Liver (tissue), 3 donors: Measurements from ENCODE around the gene FSCN2.
A peak's percentile ranks its signal among the peaks of the same experiment; 100 is the strongest.

Experiments used
- CTCF ChIP-seq: fragments of 150-350 bp; IDR thresholded peaks from 2 replicates; pipeline ENCODE4 v1.5.1; 2017; ENCODE audit warnings: improper control_type of control experiment, low read depth, low read length; ENCODE audit not compliant: missing input control
- EGR1 ChIP-seq, 2 donors: IDR thresholded peaks; 2 replicates each; pipeline ENCODE4 v1.6.1; 2016 to 2018; ENCODE audit warnings: antibody characterized with exemption in 2 of 2, low read depth in 2 of 2
- FOXA1 ChIP-seq: IDR thresholded peaks from 2 replicates; pipeline ENCODE4 v1.6.1; 2016; ENCODE audit warnings: antibody characterized with exemption
- GABPA ChIP-seq, 2 donors: IDR thresholded peaks in 1 of 2; conservative IDR thresholded peaks in 1 of 2; 2 replicates each; pipeline ENCODE4 v1.6.1; 2016; ENCODE audit warnings: antibody characterized with exemption in 2 of 2, mild to moderate bottlenecking in 1 of 2, moderate library complexity in 1 of 2
- HNF4G ChIP-seq: IDR thresholded peaks from 2 replicates; pipeline ENCODE4 v1.6.1; 2016; ENCODE audit warnings: antibody characterized with exemption
- MAX ChIP-seq: IDR thresholded peaks from 2 replicates; pipeline ENCODE4 v1.6.1; 2016; ENCODE audit warnings: antibody characterized with exemption
- RAD21 ChIP-seq, 2 donors: IDR thresholded peaks; 2 replicates each; pipeline ENCODE4 v1.6.1; 2016; ENCODE audit warnings: antibody characterized with exemption in 2 of 2, mild to moderate bottlenecking in 2 of 2
- RXRA ChIP-seq, 2 donors: IDR thresholded peaks; 2 replicates each; pipeline ENCODE4 v1.6.1; 2017 to 2018; ENCODE audit warnings: antibody characterized with exemption in 2 of 2, mild to moderate bottlenecking in 1 of 2
- TAF1 ChIP-seq: conservative IDR thresholded peaks from 2 replicates; pipeline ENCODE4 v1.6.1; 2016; ENCODE audit warnings: antibody characterized with exemption, mild to moderate bottlenecking
- YY1 ChIP-seq: IDR thresholded peaks from 2 replicates; pipeline ENCODE4 v1.6.1; 2016; ENCODE audit warnings: antibody characterized with exemption, mild to moderate bottlenecking
- TF ChIP-seq, protein P1 (sequence below): IDR thresholded peaks from 2 replicates; pipeline ENCODE4 v1.6.1; 2016; ENCODE audit warnings: antibody characterized with exemption, mild to moderate bottlenecking
- donor health status: healthy.
- donor health status: healthy.

DNA sequence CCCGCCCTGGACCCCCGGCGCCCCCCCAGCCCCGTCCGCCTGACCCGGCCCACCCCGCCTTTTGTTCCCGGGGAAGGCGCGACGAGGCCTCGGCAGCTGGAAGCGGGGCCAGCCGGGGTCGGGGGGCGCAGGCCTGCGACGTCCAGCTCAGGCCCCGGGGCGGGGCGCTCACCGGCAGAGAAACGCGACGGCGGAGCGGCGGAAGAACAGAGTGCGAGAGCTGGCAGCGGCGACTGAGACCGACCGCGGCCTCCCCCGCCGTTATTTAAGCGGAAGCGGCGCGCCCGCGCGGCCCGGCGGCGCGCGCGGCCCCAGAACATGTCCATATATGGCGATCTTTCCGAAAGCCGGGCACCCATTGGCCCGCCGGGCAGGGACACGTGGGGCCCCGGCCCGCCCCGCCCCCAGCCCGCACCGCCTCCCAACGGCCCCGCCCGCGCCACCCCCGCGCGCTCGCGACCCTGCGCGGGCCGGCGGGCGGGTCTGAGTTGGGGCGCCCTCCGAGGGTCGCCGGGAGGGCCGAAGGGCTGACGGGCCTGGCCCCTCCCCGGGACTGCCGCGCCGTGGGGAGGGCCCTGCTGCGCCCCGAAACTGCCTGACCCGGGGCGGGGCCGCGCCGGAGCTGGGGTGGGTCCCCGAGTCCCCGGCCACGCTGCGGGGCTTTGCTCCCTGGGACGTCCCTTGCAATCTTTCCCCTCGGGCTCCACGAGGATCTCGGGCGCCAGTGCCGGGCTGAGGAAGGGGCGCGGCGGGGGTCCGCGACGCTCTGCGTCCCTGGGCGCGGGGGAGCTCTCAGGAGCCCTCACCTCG lies 15.4 kb upstream of the FSCN2 start, which contains the start of gene ACTG1:
- TF ChIP-seq CTCF = no peak
- no peak for TF ChIP-seq RAD21 (IDR thresholded peaks at IDR 0.05)
- TF ChIP-seq FOXA1 = no peak
- TF ChIP-seq YY1 = no peak
- TF ChIP-seq TAF1 = peak; percentile 67
- TF ChIP-seq RXRA (IDR thresholded peaks at IDR 0.05) = no peak
- TF ChIP-seq GABPA (IDR thresholded peaks at IDR 0.05 in 1 of 2, conservative IDR thresholded peaks at IDR 0.05 in 1 of 2) = no peak
- TF ChIP-seq, protein P1, sequence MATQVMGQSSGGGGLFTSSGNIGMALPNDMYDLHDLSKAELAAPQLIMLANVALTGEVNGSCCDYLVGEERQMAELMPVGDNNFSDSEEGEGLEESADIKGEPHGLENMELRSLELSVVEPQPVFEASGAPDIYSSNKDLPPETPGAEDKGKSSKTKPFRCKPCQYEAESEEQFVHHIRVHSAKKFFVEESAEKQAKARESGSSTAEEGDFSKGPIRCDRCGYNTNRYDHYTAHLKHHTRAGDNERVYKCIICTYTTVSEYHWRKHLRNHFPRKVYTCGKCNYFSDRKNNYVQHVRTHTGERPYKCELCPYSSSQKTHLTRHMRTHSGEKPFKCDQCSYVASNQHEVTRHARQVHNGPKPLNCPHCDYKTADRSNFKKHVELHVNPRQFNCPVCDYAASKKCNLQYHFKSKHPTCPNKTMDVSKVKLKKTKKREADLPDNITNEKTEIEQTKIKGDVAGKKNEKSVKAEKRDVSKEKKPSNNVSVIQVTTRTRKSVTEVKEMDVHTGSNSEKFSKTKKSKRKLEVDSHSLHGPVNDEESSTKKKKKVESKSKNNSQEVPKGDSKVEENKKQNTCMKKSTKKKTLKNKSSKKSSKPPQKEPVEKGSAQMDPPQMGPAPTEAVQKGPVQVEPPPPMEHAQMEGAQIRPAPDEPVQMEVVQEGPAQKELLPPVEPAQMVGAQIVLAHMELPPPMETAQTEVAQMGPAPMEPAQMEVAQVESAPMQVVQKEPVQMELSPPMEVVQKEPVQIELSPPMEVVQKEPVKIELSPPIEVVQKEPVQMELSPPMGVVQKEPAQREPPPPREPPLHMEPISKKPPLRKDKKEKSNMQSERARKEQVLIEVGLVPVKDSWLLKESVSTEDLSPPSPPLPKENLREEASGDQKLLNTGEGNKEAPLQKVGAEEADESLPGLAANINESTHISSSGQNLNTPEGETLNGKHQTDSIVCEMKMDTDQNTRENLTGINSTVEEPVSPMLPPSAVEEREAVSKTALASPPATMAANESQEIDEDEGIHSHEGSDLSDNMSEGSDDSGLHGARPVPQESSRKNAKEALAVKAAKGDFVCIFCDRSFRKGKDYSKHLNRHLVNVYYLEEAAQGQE = no peak
- TF ChIP-seq HNF4G = no peak
- TF ChIP-seq EGR1 (IDR thresholded peaks at IDR 0.05; ENCODE audit: low read depth in 2 of 2) = peak in 1 of 2 donors; percentile 31
- no peak for TF ChIP-seq MAX
